Activated CD8-positive, alpha-beta memory T cell treated with anti-CD3 and anti-CD28 coated beads, Interleukin-2, amount 10 ng/mL, durations not matched to agents 7 days and 5 days (primary cell): ENCODE measurements around the gene STUM. TPM values are rescaled to one million over a fixed set of nuclear protein-coding genes. Genes with fewer than 3 reads are reported as not detected.
"Not testable (repeated sequence)": the region's sequence is repeated elsewhere in the genome, so short reads cannot be mapped to it uniquely, and the experiment has no call there.

Experiments
- ATAC-seq: fragments of 150-1000 bp; cut with Tn5 transposase; one replicate; pipeline ENCODE4 v1.10.0; 2021; ENCODE audit warnings: moderate library complexity
- CTCF ChIA-PET: fragments of 350-600 bp; sonication (Branson Sonifier 250); formaldehyde crosslinking; loops from one replicate; lab custom pipeline; 2021; ENCODE audit warnings: antibody characterized with exemption; lab: Charles Lee
- DNase-seq: peaks from one replicate; pipeline ENCODE4 v3.0.0-alpha.2; 2020
- H3K27ac Mint-ChIP-seq: one replicate; pipeline ENCODE4 v1.8.0; 2021; ENCODE audit warnings: mild to moderate bottlenecking, mixed read lengths
- H3K27me3 Mint-ChIP-seq: one replicate; pipeline ENCODE4 v1.8.0; 2021; ENCODE audit warnings: mixed read lengths
- H3K36me3 Mint-ChIP-seq: one replicate; pipeline ENCODE4 v1.8.0; 2021; ENCODE audit warnings: mild to moderate bottlenecking, mixed read lengths
- H3K4me1 Mint-ChIP-seq: one replicate; pipeline ENCODE4 v1.8.0; 2021; ENCODE audit warnings: mixed read lengths
- H3K4me3 Mint-ChIP-seq: one replicate; pipeline ENCODE4 v1.8.0; 2021; ENCODE audit warnings: mild to moderate bottlenecking, moderate library complexity, mixed read lengths
- H3K9me3 Mint-ChIP-seq: one replicate; pipeline ENCODE4 v1.8.0; 2022; ENCODE audit warnings: low read depth, mixed read lengths
- total RNA-seq, 2 experiments: library from RNA; stranded (reverse); gene quantifications; one replicate each; pipeline ENCODE4 v1.2.3, GENCODE V29; 2021

Gene STUM
- total RNA-seq, 2 experiments from 2014 or later = not detected

- H3K4me1 Mint-ChIP-seq = peaks cover 28% of the 10 kb centered on the region
- peak; percentile 44 for DNase-seq
- H3K4me3 Mint-ChIP-seq = no peak overlapping the region
- H3K9me3 Mint-ChIP-seq = no peaks in the 10 kb centered on the region
- H3K27me3 Mint-ChIP-seq = no peaks in the 10 kb centered on the region
- H3K36me3 Mint-ChIP-seq = peaks cover 10% of the 10 kb centered on the region
- CTCF ChIA-PET = interaction anchor here (0.7 to 5.8 kb wide), 19 partner anchors 9 to 361 kb away, joined by 3 to 79 read pairs (median 4); no protein-coding TSS in a partner anchor
- ATAC-seq = no peak
- H3K27ac Mint-ChIP-seq = no peak overlapping the region
These were observed 84.4 kb downstream of the STUM start for GRCh38 chr1:226632922-226633351.

GRCh38 chr1:226633541-226634165, 85.1 kb downstream of the STUM start:
- Mint-ChIP-seq H3K4me3 (no peak overlapping the region), H3K36me3 (peaks cover 10% of the 10 kb centered on the region), H3K4me1 (peaks cover 28% of the 10 kb centered on the region), H3K27ac (no peak overlapping the region), H3K9me3 (no peaks in the 10 kb centered on the region), H3K27me3 (no peaks in the 10 kb centered on the region)
- DNase-seq (peak; percentile 40), ATAC-seq (no peak)
- CTCF ChIA-PET = interaction anchor here (0.7 to 5.8 kb wide), 23 partner anchors 8 to 360 kb away, joined by 3 to 79 read pairs (median 4); no protein-coding TSS in a partner anchor

GRCh38 chr1:226634166-226634588, 85.6 kb downstream of the STUM start:
- H3K9me3 Mint-ChIP-seq = no peaks in the 10 kb centered on the region
- ATAC-seq = peak; percentile 90
- H3K36me3 Mint-ChIP-seq = peaks cover 10% of the 10 kb centered on the region
- H3K4me3 Mint-ChIP-seq = no peak overlapping the region
- no peaks in the 10 kb centered on the region for H3K27me3 Mint-ChIP-seq
- peaks cover 28% of the 10 kb centered on the region for H3K4me1 Mint-ChIP-seq
- peak overlapping the region; percentile 17 for H3K27ac Mint-ChIP-seq
- CTCF ChIA-PET = interaction anchor here (1.0 to 5.8 kb wide), 22 partner anchors 8 to 199 kb away, joined by 3 to 79 read pairs (median 4); no protein-coding TSS in a partner anchor
- peak; percentile 84 for DNase-seq

- Mint-ChIP-seq H3K4me1 (peaks cover 28% of the 10 kb centered on the region), H3K27me3 (no peaks in the 10 kb centered on the region), H3K27ac (peak overlapping the region; percentile 75), H3K36me3 (peaks cover 10% of the 10 kb centered on the region), H3K9me3 (no peaks in the 10 kb centered on the region), H3K4me3 (no peak overlapping the region)
- no peak for ATAC-seq
- CTCF ChIA-PET = interaction anchor here (1.0 to 5.8 kb wide), 19 partner anchors 7 to 198 kb away, joined by 3 to 79 read pairs (median 4); no protein-coding TSS in a partner anchor
- no peak for DNase-seq
These were observed 86.2 kb downstream of the STUM start for GRCh38 chr1:226634611-226635246.

GRCh38 chr1:226635456-226635941, 86.9 kb downstream of the STUM start:
- H3K36me3 Mint-ChIP-seq = peaks cover 12% of the 10 kb centered on the region
- DNase-seq (no peak), ATAC-seq (peak; percentile 48)
- H3K9me3 Mint-ChIP-seq = no peaks in the 10 kb centered on the region
- H3K27ac Mint-ChIP-seq = peak overlapping the region; percentile 75
- no peaks in the 10 kb centered on the region for H3K27me3 Mint-ChIP-seq
- CTCF ChIA-PET = interaction anchor here (1.1 to 5.8 kb wide), 9 partner anchors 9 to 197 kb away, joined by 3 to 79 read pairs (median 3); no protein-coding TSS in a partner anchor
- peaks cover 28% of the 10 kb centered on the region for H3K4me1 Mint-ChIP-seq
- H3K4me3 Mint-ChIP-seq = no peak overlapping the region

GRCh38 chr1:226636847-226637096, 88.2 kb downstream of the STUM start:
- Mint-ChIP-seq H3K4me3 (no peak overlapping the region), H3K27me3 (no peaks in the 10 kb centered on the region), H3K27ac (no peak overlapping the region), H3K9me3 (no peaks in the 10 kb centered on the region), H3K36me3 (peaks cover 12% of the 10 kb centered on the region), H3K4me1 (peaks cover 28% of the 10 kb centered on the region)
- DNase-seq (no peak), ATAC-seq (no peak)
- CTCF ChIA-PET = interaction anchor here (0.8 to 1.2 kb wide), 2 partner anchors 7 to 51 kb away, joined by 3 to 5 read pairs; no protein-coding TSS in a partner anchor

- ATAC-seq (no peak), DNase-seq (no peak)
- no peaks in the 10 kb centered on the region for H3K27me3 Mint-ChIP-seq
- H3K9me3 Mint-ChIP-seq = no peaks in the 10 kb centered on the region
- H3K4me1 Mint-ChIP-seq = peaks cover 28% of the 10 kb centered on the region
- H3K36me3 Mint-ChIP-seq = peaks cover 13% of the 10 kb centered on the region
- H3K27ac Mint-ChIP-seq = no peak overlapping the region
- no peak overlapping the region for H3K4me3 Mint-ChIP-seq
- CTCF ChIA-PET = interaction anchor here (0.6 to 1.2 kb wide), 2 partner anchors 8 to 187 kb away, joined by 3 read pairs; no protein-coding TSS in a partner anchor
These were observed 88.8 kb downstream of the STUM start for GRCh38 chr1:226637147-226637935.

GRCh38 chr1:226638001-226638601, 89.5 kb downstream of the STUM start:
- ATAC-seq = no peak
- no peak overlapping the region for H3K27ac Mint-ChIP-seq
- H3K27me3 Mint-ChIP-seq = no peaks in the 10 kb centered on the region
- CTCF ChIA-PET = interaction anchor here (1.1 to 1.2 kb wide), 3 partner anchors 9 to 12 kb away, joined by 3 to 4 read pairs (median 3); no protein-coding TSS in a partner anchor
- H3K36me3 Mint-ChIP-seq = peaks cover 13% of the 10 kb centered on the region
- DNase-seq = no peak
- H3K4me3 Mint-ChIP-seq = no peak overlapping the region
- peaks cover 27% of the 10 kb centered on the region for H3K4me1 Mint-ChIP-seq
- H3K9me3 Mint-ChIP-seq = no peaks in the 10 kb centered on the region

GRCh38 chr1:226638608-226639007, 90.0 kb downstream of the STUM start:
- ATAC-seq (no peak), DNase-seq (no peak)
- Mint-ChIP-seq H3K27ac (no peak overlapping the region), H3K4me1 (peaks cover 29% of the 10 kb centered on the region), H3K4me3 (no peak overlapping the region), H3K36me3 (peaks cover 14% of the 10 kb centered on the region), H3K27me3 (no peaks in the 10 kb centered on the region), H3K9me3 (no peaks in the 10 kb centered on the region)
- CTCF ChIA-PET = interaction anchor here (0.9 to 1.2 kb wide), 3 partner anchors 11 to 190 kb away, joined by 3 to 4 read pairs (median 3); no protein-coding TSS in a partner anchor

GRCh38 chr1:226639206-226639605, 90.6 kb downstream of the STUM start:
- Mint-ChIP-seq H3K36me3 (peaks cover 14% of the 10 kb centered on the region), H3K4me1 (peaks cover 34% of the 10 kb centered on the region)
- H3K27me3 Mint-ChIP-seq, H3K9me3 Mint-ChIP-seq, H3K4me3 Mint-ChIP-seq, H3K27ac Mint-ChIP-seq, ATAC-seq, DNase-seq: not testable (repeated sequence)
- CTCF ChIA-PET = interaction anchor here (0.9 to 1.2 kb wide), 3 partner anchors 11 to 189 kb away, joined by 3 to 4 read pairs (median 3); no protein-coding TSS in a partner anchor

- ATAC-seq = no peak
- DNase-seq = no peak
- CTCF ChIA-PET = interaction anchor here (1.1 to 3.7 kb wide), 3 partner anchors 10 to 14 kb away, joined by 3 to 12 read pairs (median 6); no protein-coding TSS in a partner anchor
- Mint-ChIP-seq H3K9me3 (no peaks in the 10 kb centered on the region), H3K36me3 (peaks cover 12% of the 10 kb centered on the region), H3K27ac (no peak overlapping the region), H3K4me3 (no peak overlapping the region), H3K4me1 (peaks cover 36% of the 10 kb centered on the region), H3K27me3 (no peaks in the 10 kb centered on the region)
These were observed 91.1 kb downstream of the STUM start for GRCh38 chr1:226639631-226640061.

- Mint-ChIP-seq H3K27ac (no peak overlapping the region), H3K36me3 (peaks cover 11% of the 10 kb centered on the region), H3K4me3 (no peak overlapping the region), H3K4me1 (peaks cover 38% of the 10 kb centered on the region), H3K9me3 (no peaks in the 10 kb centered on the region), H3K27me3 (no peaks in the 10 kb centered on the region)
- ATAC-seq = no peak
- CTCF ChIA-PET = interaction anchor here (0.6 to 3.7 kb wide), 7 partner anchors 7 to 387 kb away, joined by 3 to 16 read pairs (median 5); no protein-coding TSS in a partner anchor
- no peak for DNase-seq
These were observed 92.0 kb downstream of the STUM start for GRCh38 chr1:226640321-226641136.
